Measurements from ENCODE around the gene CTRB1. TPM values are rescaled to one million over a fixed set of nuclear protein-coding genes. Genes with fewer than 3 reads are reported as not detected.

CTRB1 gene
- total and polyA plus RNA-seq, 2 experiments from 2014 or later: 0.21 TPM; not detected in 1

GRCh38 chr16:75264457-75264998 lies 45.7 kb downstream of the CTRB1 start:
- Histone ChIP-seq H3K9me2 (replicated peaks; ENCODE audit: insufficient read depth) (no peaks in the 10 kb centered on the region), H3K4me1 (ENCODE audit: insufficient read depth) (peaks cover 57% of the 10 kb centered on the region), H3K27me3 (no peaks in the 10 kb centered on the region), H3K79me2 (peaks cover 68% of the 10 kb centered on the region), H2AFZ (no peak overlapping the region), H3K4me2 (peak overlapping the region; percentile 97), H3K9me3 (ENCODE audit: low read depth) (no peaks in the 10 kb centered on the region), H4K20me1 (ENCODE audit: insufficient read depth, poor library complexity, severe bottlenecking) (peaks cover 47% of the 10 kb centered on the region), H3K36me3 (replicated peaks; ENCODE audit: insufficient read depth, low read depth) (no peaks in the 10 kb centered on the region), H3K27ac (peak overlapping the region; percentile 99), H3K4me3 (peak overlapping the region; percentile 99)
- TF ChIP-seq EZH2 (IDR thresholded peaks at IDR 0.05; ENCODE audit: borderline replicate concordance) (no peak), CTCF (IDR thresholded peaks at IDR 0.05; ENCODE audit: poor library complexity) (no peak), EZH2phosphoT487 (IDR thresholded peaks at IDR 0.05; ENCODE audit: low read depth, severe bottlenecking, unreplicated experiment) (no peak)
- peak; percentile 30 for DNase-seq (ENCODE audit: low spot score)
- WGBS (ENCODE audit: low lambda C conversion rate, missing lambda C conversion rate): 30% methylated on average over 14 of the region's 14 CpGs

GRCh38 chr16:75264999-75265910 lies 46.5 kb downstream of the CTRB1 start:
- DNase-seq (ENCODE audit: low spot score): peak; percentile 72
- H3K79me2 ChIP-seq: peaks cover 61% of the 10 kb centered on the region
- peak overlapping the region; percentile 30 for H2AFZ ChIP-seq
- H4K20me1 ChIP-seq (ENCODE audit: insufficient read depth, poor library complexity, severe bottlenecking): peaks cover 40% of the 10 kb centered on the region
- no peaks in the 10 kb centered on the region for H3K36me3 ChIP-seq (replicated peaks; ENCODE audit: insufficient read depth, low read depth)
- peak overlapping the region; percentile 99 for H3K27ac ChIP-seq
- WGBS (ENCODE audit: low lambda C conversion rate, missing lambda C conversion rate): under 1% methylated on average over 53 of the region's 74 CpGs
- peak overlapping the region; percentile 99 for H3K4me3 ChIP-seq
- no peaks in the 10 kb centered on the region for H3K27me3 ChIP-seq
- H3K9me3 ChIP-seq (ENCODE audit: low read depth): no peaks in the 10 kb centered on the region
- no peaks in the 10 kb centered on the region for H3K9me2 ChIP-seq (replicated peaks; ENCODE audit: insufficient read depth)
- TF ChIP-seq EZH2 (IDR thresholded peaks at IDR 0.05; ENCODE audit: borderline replicate concordance) (no peak), EZH2phosphoT487 (IDR thresholded peaks at IDR 0.05; ENCODE audit: low read depth, severe bottlenecking, unreplicated experiment) (no peak), CTCF (IDR thresholded peaks at IDR 0.05; ENCODE audit: poor library complexity) (no peak)
- peak overlapping the region; percentile 97 for H3K4me2 ChIP-seq
- peaks cover 57% of the 10 kb centered on the region for H3K4me1 ChIP-seq (ENCODE audit: insufficient read depth)

- peak overlapping the region; percentile 78 for H2AFZ ChIP-seq
- 21% methylated on average over 33 of the region's 62 CpGs for WGBS (ENCODE audit: low lambda C conversion rate, missing lambda C conversion rate)
- peaks cover 52% of the 10 kb centered on the region for H3K79me2 ChIP-seq
- H3K4me3 ChIP-seq: peak overlapping the region; percentile 99
- TF ChIP-seq EZH2phosphoT487 (IDR thresholded peaks at IDR 0.05; ENCODE audit: low read depth, severe bottlenecking, unreplicated experiment) (no peak), CTCF (IDR thresholded peaks at IDR 0.05; ENCODE audit: poor library complexity) (no peak), EZH2 (IDR thresholded peaks at IDR 0.05; ENCODE audit: borderline replicate concordance) (no peak)
- no peaks in the 10 kb centered on the region for H3K36me3 ChIP-seq (replicated peaks; ENCODE audit: insufficient read depth, low read depth)
- H3K27ac ChIP-seq: peak overlapping the region; percentile 99
- H3K9me2 ChIP-seq (replicated peaks; ENCODE audit: insufficient read depth): no peaks in the 10 kb centered on the region
- peaks cover 54% of the 10 kb centered on the region for H3K4me1 ChIP-seq (ENCODE audit: insufficient read depth)
- DNase-seq (ENCODE audit: low spot score): peak; percentile 90
- H3K27me3 ChIP-seq: no peaks in the 10 kb centered on the region
- H3K4me2 ChIP-seq: peak overlapping the region; percentile 96
- H3K9me3 ChIP-seq (ENCODE audit: low read depth): no peaks in the 10 kb centered on the region
- H4K20me1 ChIP-seq (ENCODE audit: insufficient read depth, poor library complexity, severe bottlenecking): peaks cover 31% of the 10 kb centered on the region
These were observed 47.3 kb downstream of the CTRB1 start for GRCh38 chr16:75265911-75266701.

Measured in hepatocyte (in vitro differentiated cells).